HepG2 (cell line): Measurements from ENCODE around the gene SERPINB6. TPM values are rescaled to one million over a fixed set of nuclear protein-coding genes. Genes with fewer than 3 reads are reported as not detected.
A peak's percentile ranks its signal among the peaks of the same experiment; 100 is the strongest.

Experiments used
- ESRRA ChIP-seq: sonication (generic); formaldehyde crosslinking; IDR thresholded peaks from 2 replicates; pipeline ENCODE4 v1.5.1; 2020; ENCODE audit warnings: mild to moderate bottlenecking, low read depth, missing genetic modification reagents
- EZH2 ChIP-seq: conservative IDR thresholded peaks from 2 replicates; pipeline ENCODE4 v1.6.1; 2012; ENCODE audit warnings: mild to moderate bottlenecking, low read depth, low read length, moderate library complexity
- GABPA ChIP-seq, 2 experiments: IDR thresholded peaks; 2 replicates each; pipeline ENCODE4 v1.6.1; 2011 to 2016; ENCODE audit warnings: low read depth in 2 of 2, low read length in 1 of 2, missing biosample characterization in 1 of 2, missing genetic modification characterization in 1 of 2
- GFI1 ChIP-seq: sonication (generic); formaldehyde crosslinking; IDR thresholded peaks from 2 replicates; pipeline ENCODE4 v1.5.0; 2020; ENCODE audit warnings: missing genetic modification reagents, mild to moderate bottlenecking, borderline replicate concordance
- HMG20A ChIP-seq: IDR thresholded peaks from 2 replicates; pipeline ENCODE4 v1.6.1; 2016; ENCODE audit warnings: borderline replicate concordance
- KDM5A ChIP-seq: fragments of 200-600 bp; sonication (generic); IDR thresholded peaks from 2 replicates; pipeline ENCODE4 v1.7.0; 2018; ENCODE audit warnings: antibody characterized with exemption, mild to moderate bottlenecking, low read length, borderline replicate concordance
- MAF1 ChIP-seq: sonication (generic); formaldehyde crosslinking; IDR thresholded peaks from 2 replicates; pipeline ENCODE4 v1.5.0; 2020; ENCODE audit warnings: missing genetic modification reagents, borderline replicate concordance
- RFX1 ChIP-seq: fragments of 450-650 bp; IDR thresholded peaks from 2 replicates; pipeline ENCODE4 v1.6.1; 2017
- SNRNP70 ChIP-seq: fragments of 200-400 bp; formaldehyde crosslinking; IDR thresholded peaks from 2 replicates; pipeline ENCODE4 v1.6.1; 2017; ENCODE audit warnings: mild to moderate bottlenecking, low read depth, low read length, moderate library complexity
- STAT5B ChIP-seq: sonication (generic); formaldehyde crosslinking; IDR thresholded peaks from 2 replicates; pipeline ENCODE4 v1.4.0; 2020; ENCODE audit warnings: missing genetic modification reagents
- ZBTB1 ChIP-seq: sonication (generic); formaldehyde crosslinking; IDR thresholded peaks from 2 replicates; pipeline ENCODE4 v1.4.0; 2020; ENCODE audit warnings: missing genetic modification reagents, borderline replicate concordance
- ZNF546 ChIP-seq: sonication (generic); formaldehyde crosslinking; conservative IDR thresholded peaks from 2 replicates; pipeline ENCODE4 v1.8.1; 2023; ENCODE audit warnings: mild to moderate bottlenecking, missing genetic modification reagents
- ZNF577 ChIP-seq: sonication (generic); formaldehyde crosslinking; IDR thresholded peaks from 2 replicates; pipeline ENCODE4 v1.4.0; 2020; ENCODE audit warnings: mild to moderate bottlenecking, low read depth, missing genetic modification reagents, borderline replicate concordance
- ZNF616 ChIP-seq: sonication (generic); formaldehyde crosslinking; IDR thresholded peaks from 2 replicates; pipeline ENCODE4 v1.5.0; 2020; ENCODE audit warnings: low read depth, mild to moderate bottlenecking, missing genetic modification reagents
- ZNF792 ChIP-seq: IDR thresholded peaks from 2 replicates; pipeline ENCODE4 v1.6.1; 2016
- ZNF878 ChIP-seq: sonication (generic); formaldehyde crosslinking; IDR thresholded peaks from 2 replicates; pipeline ENCODE4 v1.8.1; 2023; ENCODE audit warnings: mild to moderate bottlenecking, missing genetic modification reagents, moderate library complexity
- polyA plus RNA-seq, 8 experiments: library from polyadenylated mRNA; depleted of rRNA in 3 of 8; stranded (reverse) in 7 of 8; unstranded in 1 of 8; fragments of >200 nt; fragmentation: Illumina TruSeq in 4 of 8; extraction: Trizol in 4 of 8; gene quantifications; 2 replicates each; pipeline versions ENCODE4 v1.2.1 to v1.2.3, GENCODE V29; 2011 to 2016; ENCODE audit warnings: low read depth in 4 of 8, missing spikeins in 1 of 8, mixed read lengths in 1 of 8; ENCODE audit not compliant: insufficient read depth in 1 of 8
- total RNA-seq, 5 experiments: library from RNA; depleted of rRNA; stranded (reverse); fragments of >200 nt; fragmentation: Illumina TruSeq; extraction: Trizol; gene quantifications; 2 replicates each; pipeline ENCODE4 v1.2.3, GENCODE V29; 2016; ENCODE audit warnings: low read depth in 1 of 5
- TF ChIP-seq, protein P1 (sequence below): IDR thresholded peaks from 2 replicates; pipeline ENCODE4 v1.6.1; 2016; ENCODE audit warnings: missing compliant biosample characterization, missing genetic modification reagents, borderline replicate concordance
- TF ChIP-seq, protein P2 (sequence below): sonication (generic); formaldehyde crosslinking; conservative IDR thresholded peaks from 2 replicates; pipeline ENCODE4 v1.4.0; 2020; ENCODE audit warnings: missing genetic modification reagents
- TF ChIP-seq, protein P3 (sequence below): sonication (generic); formaldehyde crosslinking; IDR thresholded peaks from 2 replicates; pipeline ENCODE4 v1.8.0; 2022; ENCODE audit warnings: missing genetic modification reagents, mild to moderate bottlenecking, moderate library complexity, borderline replicate concordance
- TF ChIP-seq, protein P4 (sequence below): sonication (generic); formaldehyde crosslinking; IDR thresholded peaks from 2 replicates; pipeline ENCODE4 v1.5.0; 2020; ENCODE audit warnings: missing genetic modification reagents
- TF ChIP-seq, protein P5 (sequence below): sonication (generic); formaldehyde crosslinking; IDR thresholded peaks from 2 replicates; pipeline ENCODE4 v1.8.0; 2022; ENCODE audit warnings: mild to moderate bottlenecking, missing genetic modification reagents, moderate library complexity

Gene SERPINB6
- total and polyA plus RNA-seq, 2 of the 13 experiments (the other 11 are each of a cell fraction or from before 2014, with no cell fraction given) = 38.2 to 61.3 TPM

DNA sequence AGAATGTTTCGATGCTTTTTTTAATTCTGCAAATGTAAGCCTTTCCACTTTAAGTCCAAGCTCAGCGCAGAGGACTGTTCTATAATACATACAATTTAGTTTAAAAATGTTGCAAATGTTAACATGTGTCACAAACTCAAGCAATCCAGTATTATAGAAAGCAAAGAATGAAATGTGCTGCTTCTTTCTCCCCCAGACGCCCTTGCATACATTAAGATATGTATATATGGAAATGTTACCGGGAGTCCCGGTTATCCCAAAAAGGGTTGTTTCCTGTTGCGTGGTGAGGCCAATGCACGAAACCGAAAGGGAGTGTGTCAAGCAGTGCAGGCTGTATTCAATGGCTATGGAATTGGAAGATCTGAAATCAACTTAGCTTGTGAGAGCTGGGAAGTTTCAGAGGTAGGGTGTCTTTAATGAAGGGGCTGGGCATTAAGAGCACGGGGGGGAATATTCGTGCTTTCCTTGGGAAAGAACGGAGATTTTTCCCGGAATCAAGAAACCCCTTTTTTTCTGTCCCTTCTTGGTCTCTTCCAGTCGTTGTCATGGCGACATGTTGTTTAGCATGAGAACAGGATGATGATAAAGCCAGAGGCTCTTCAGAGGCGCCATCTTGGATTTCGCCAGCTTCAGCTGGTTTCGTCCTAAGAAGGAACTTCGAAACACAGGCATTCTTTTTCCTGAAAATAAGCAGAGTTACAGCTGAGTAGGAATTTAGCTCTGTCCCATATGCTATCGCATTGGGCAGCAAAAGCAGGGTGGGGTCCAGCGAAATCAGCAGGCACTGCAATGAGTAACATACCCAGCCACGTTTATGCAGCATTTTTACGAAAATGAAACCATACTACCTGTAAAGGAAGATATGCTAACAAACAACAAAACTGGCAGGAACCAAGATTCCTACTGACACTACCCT, 18.2 kb upstream of the SERPINB6 start (continued):
- TF ChIP-seq ZNF878 (CRISPR knock-in tag) = 0 out of 2 replicates have a peak, but pooled peaks have one; percentile 20
- TF ChIP-seq ZNF577 (CRISPR knock-in tag) = no peak
- TF ChIP-seq HMG20A (CRISPR knock-in tag) = no peak; the same call in 1 of the 2 replicates
- TF ChIP-seq, protein P1, sequence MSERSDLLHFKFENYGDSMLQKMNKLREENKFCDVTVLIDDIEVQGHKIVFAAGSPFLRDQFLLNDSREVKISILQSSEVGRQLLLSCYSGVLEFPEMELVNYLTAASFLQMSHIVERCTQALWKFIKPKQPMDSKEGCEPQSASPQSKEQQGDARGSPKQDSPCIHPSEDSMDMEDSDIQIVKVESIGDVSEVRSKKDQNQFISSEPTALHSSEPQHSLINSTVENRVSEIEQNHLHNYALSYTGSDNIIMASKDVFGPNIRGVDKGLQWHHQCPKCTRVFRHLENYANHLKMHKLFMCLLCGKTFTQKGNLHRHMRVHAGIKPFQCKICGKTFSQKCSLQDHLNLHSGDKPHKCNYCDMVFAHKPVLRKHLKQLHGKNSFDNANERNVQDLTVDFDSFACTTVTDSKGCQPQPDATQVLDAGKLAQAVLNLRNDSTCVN = 0 out of 2 replicates have a peak, but pooled peaks have one; percentile 46
- peak; percentile 94 for TF ChIP-seq RFX1
- no peak for TF ChIP-seq ZNF546
- no peak for TF ChIP-seq GABPA (IDR thresholded peaks at IDR 0.05; ENCODE audit: low read depth, low read length)
- TF ChIP-seq GABPA (CRISPR knock-in tag; IDR thresholded peaks at IDR 0.05; ENCODE audit: low read depth) = peak; percentile 65
- TF ChIP-seq, protein P2, sequence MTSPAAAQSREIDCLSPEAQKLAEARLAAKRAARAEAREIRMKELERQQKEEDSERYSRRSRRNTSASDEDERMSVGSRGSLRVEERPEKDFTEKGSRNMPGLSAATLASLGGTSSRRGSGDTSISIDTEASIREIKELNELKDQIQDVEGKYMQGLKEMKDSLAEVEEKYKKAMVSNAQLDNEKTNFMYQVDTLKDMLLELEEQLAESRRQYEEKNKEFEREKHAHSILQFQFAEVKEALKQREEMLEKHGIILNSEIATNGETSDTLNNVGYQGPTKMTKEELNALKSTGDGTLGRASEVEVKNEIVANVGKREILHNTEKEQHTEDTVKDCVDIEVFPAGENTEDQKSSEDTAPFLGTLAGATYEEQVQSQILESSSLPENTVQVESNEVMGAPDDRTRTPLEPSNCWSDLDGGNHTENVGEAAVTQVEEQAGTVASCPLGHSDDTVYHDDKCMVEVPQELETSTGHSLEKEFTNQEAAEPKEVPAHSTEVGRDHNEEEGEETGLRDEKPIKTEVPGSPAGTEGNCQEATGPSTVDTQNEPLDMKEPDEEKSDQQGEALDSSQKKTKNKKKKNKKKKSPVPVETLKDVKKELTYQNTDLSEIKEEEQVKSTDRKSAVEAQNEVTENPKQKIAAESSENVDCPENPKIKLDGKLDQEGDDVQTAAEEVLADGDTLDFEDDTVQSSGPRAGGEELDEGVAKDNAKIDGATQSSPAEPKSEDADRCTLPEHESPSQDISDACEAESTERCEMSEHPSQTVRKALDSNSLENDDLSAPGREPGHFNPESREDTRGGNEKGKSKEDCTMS (CRISPR knock-in tag) = no peak
- 0 out of 2 replicates have a peak, but pooled peaks have one; percentile 24 for TF ChIP-seq ZNF792
- TF ChIP-seq, protein P3, sequence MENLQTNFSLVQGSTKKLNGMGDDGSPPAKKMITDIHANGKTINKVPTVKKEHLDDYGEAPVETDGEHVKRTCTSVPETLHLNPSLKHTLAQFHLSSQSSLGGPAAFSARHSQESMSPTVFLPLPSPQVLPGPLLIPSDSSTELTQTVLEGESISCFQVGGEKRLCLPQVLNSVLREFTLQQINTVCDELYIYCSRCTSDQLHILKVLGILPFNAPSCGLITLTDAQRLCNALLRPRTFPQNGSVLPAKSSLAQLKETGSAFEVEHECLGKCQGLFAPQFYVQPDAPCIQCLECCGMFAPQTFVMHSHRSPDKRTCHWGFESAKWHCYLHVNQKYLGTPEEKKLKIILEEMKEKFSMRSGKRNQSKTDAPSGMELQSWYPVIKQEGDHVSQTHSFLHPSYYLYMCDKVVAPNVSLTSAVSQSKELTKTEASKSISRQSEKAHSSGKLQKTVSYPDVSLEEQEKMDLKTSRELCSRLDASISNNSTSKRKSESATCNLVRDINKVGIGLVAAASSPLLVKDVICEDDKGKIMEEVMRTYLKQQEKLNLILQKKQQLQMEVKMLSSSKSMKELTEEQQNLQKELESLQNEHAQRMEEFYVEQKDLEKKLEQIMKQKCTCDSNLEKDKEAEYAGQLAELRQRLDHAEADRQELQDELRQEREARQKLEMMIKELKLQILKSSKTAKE (CRISPR knock-in tag) = no peak
- TF ChIP-seq GFI1 (CRISPR knock-in tag) = no peak
- TF ChIP-seq KDM5A = peak; percentile 7; the same call in 1 of the 2 replicates
- TF ChIP-seq, protein P4, sequence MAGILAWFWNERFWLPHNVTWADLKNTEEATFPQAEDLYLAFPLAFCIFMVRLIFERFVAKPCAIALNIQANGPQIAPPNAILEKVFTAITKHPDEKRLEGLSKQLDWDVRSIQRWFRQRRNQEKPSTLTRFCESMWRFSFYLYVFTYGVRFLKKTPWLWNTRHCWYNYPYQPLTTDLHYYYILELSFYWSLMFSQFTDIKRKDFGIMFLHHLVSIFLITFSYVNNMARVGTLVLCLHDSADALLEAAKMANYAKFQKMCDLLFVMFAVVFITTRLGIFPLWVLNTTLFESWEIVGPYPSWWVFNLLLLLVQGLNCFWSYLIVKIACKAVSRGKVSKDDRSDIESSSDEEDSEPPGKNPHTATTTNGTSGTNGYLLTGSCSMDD (CRISPR knock-in tag) = no peak
- TF ChIP-seq ZNF616 (CRISPR knock-in tag) = no peak
- TF ChIP-seq ZBTB1 (CRISPR knock-in tag) = no peak
- TF ChIP-seq EZH2 = no peak
- TF ChIP-seq, protein P5, sequence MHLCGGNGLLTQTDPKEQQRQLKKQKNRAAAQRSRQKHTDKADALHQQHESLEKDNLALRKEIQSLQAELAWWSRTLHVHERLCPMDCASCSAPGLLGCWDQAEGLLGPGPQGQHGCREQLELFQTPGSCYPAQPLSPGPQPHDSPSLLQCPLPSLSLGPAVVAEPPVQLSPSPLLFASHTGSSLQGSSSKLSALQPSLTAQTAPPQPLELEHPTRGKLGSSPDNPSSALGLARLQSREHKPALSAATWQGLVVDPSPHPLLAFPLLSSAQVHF (CRISPR knock-in tag) = no peak
- no peak for TF ChIP-seq STAT5B (CRISPR knock-in tag)
- TF ChIP-seq ESRRA (CRISPR knock-in tag) = no peak
- TF ChIP-seq MAF1 = 0 out of 2 replicates have a peak, but pooled peaks have one; percentile 14
- TF ChIP-seq SNRNP70 = no peak
